ENCODE data around the gene UNG.

DNA sequence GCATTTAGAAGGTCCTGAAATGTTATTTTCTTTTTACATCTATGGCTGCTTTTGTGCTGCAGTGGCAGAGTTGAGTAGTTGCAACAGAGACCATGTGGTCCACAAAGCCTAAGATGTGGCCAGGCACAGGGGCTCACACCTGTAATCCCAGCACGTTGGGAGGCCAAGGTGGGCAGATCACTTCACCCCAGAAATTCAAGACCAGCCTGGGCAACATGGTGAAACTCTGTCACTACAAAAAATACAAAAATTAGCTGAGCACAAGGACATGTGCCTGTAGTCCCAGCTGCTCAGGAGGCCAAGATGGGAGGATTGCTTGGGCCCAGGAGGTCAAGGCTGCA, 31.6 kb upstream of the UNG start:
- no peak for TF ChIP-seq EZH2phosphoT487 (IDR thresholded peaks at IDR 0.05; ENCODE audit: low read depth)
- TF ChIP-seq, protein P1, sequence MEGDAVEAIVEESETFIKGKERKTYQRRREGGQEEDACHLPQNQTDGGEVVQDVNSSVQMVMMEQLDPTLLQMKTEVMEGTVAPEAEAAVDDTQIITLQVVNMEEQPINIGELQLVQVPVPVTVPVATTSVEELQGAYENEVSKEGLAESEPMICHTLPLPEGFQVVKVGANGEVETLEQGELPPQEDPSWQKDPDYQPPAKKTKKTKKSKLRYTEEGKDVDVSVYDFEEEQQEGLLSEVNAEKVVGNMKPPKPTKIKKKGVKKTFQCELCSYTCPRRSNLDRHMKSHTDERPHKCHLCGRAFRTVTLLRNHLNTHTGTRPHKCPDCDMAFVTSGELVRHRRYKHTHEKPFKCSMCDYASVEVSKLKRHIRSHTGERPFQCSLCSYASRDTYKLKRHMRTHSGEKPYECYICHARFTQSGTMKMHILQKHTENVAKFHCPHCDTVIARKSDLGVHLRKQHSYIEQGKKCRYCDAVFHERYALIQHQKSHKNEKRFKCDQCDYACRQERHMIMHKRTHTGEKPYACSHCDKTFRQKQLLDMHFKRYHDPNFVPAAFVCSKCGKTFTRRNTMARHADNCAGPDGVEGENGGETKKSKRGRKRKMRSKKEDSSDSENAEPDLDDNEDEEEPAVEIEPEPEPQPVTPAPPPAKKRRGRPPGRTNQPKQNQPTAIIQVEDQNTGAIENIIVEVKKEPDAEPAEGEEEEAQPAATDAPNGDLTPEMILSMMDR (IDR thresholded peaks at IDR 0.05; ENCODE audit: low read depth, low read length) = no peak

Data from OCI-LY3 (cell line).